ENCODE measurements around the gene ANKRD62.
"Not testable (repeated sequence)": the region's sequence is repeated elsewhere in the genome, so short reads cannot be mapped to it uniquely, and the experiment has no call there.

ANKRD62 gene

DNA sequence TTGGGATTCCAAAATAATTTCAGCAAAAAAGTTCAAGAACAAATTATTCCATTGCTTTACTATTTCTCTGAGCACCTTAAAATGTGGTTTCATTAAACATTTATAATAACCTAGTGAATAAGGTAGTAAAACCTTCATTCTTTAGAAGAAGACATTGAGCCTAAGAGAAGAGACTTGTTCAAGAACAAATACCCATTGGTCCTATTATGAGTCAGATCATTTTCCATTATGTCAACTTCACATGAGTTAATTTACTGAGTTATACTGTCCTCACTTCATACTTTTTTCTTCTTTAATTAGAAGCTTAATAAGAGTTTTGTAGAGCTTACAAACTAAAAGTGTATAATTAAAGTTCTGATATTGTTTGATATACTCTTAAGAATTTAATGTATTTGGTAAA is 5.5 kb downstream of the ANKRD62 start:
- no peak for DNase-seq (ENCODE audit: low spot score)

DNA sequence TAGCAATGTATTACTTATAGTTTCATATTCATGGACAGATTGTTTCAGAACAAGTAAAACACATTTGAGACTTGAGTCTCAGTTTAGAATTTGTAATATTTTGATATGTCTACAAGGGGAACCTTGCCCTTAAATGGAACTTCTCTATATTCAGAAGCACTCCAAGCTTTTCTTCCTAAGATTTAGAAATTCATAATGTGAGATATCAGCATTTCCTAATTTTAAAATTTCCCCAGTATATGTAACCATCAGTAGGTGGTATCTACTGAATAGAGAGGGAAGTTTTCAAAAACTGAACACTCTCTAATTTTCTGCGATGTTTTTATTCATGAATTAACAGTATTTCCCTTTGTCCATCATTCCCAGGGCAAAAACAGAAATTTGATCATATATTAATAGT is 7.6 kb downstream of the ANKRD62 start:
- DNase-seq (ENCODE audit: low spot score): no peak

DNA sequence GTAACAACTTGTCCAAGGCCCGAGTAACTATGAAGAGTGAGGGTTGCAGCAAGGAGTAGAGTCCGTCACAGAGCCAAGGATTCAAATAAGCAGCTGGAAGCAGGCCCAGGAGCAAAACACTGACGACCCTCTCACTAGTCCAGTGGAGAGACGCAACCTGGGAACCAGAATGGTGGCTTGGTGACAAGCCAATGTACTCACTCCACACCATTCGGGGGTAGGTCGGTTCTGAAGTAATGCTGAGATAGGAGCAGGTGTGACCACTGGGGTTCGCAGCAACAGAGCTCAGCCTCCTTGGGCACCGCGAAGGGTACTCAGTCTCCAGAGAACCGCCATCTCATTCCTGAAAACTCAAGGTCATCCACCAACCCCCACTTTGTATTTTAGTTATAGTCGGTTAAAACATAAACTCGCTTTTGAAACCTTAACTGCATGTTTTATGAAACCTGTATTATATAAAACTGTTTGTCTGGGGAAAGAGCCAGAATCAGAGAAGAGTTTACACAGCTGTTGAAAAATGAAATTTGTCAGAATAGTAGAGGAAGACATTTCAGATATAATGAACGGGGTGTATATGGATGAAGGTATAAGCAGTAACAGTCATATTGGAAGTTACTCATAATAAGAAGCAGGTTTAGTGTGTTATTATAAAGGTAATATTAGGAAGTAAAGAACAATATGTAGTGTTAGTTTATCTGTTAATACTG is 8.6 kb downstream of the ANKRD62 start:
- no peak for DNase-seq (ENCODE audit: low spot score)

DNA sequence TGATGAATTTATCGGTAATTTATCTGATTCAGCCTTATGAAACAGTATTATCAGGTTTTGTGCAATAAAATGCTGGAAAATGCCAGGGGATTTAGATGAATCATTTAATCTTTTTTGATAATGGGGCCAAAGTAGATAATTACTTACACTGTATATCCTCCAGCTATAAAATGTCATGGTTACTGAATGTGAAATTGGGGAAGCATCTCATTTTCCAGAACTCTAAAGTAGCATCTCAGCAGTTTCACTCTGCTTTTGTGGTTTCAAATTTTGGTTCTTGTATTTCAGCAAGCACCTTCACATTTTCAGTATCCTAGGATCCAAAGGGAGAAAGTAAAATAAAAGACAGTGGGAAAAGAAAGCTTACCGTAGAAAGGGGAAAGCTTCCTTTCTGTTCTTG is 12.8 kb downstream of the ANKRD62 start:
- DNase-seq (ENCODE audit: low spot score): no peak

DNA sequence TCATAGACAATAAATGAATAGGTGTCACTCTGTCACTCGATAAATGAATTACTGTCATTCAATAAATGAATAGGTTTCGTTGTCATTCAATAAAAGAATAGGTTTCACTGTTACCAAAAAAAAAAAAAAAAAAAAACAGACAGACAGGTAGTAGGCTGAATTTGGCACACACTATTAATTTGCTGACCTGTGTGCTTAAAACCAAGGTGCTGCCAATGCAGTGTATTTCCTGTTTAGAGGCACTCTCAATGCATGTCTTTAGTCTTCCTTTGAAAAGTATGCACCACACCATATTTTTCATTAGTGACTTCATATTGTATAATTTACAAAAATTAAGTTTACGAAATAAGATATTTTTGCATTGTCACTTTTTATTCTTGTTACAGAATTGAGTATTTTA is 16.2 kb downstream of the ANKRD62 start:
- no peak for DNase-seq (ENCODE audit: low spot score)

DNA sequence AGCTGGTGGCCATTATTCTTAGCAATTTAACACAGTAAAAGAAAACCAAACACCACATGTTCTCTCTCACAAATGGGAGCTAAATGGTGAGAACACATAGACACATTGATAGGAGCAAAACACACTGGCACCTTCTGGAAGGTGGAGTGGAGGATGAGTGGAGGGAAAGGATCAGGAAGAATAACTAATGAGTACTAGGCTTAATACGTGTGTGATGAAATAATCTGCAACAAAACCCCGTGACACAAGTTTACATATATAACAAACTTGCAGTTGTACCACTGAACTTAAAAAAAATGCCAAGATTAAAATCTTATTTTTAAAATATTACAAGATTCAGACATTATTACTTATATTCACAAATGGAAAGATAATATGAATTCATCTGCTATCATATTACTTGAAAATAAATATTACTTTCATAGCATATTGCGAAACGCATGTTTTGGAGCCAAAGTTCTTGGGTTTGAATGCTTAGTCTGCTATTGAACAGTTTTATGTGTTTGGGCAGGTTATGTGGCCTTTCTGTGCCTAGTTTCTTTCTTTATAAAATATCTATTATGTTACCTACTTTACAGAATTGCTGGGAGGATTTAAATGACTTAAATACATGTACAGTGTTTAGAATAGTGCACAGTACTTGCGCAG is 20.5 kb downstream of the ANKRD62 start:
- DNase-seq (ENCODE audit: low spot score): no peak

DNA sequence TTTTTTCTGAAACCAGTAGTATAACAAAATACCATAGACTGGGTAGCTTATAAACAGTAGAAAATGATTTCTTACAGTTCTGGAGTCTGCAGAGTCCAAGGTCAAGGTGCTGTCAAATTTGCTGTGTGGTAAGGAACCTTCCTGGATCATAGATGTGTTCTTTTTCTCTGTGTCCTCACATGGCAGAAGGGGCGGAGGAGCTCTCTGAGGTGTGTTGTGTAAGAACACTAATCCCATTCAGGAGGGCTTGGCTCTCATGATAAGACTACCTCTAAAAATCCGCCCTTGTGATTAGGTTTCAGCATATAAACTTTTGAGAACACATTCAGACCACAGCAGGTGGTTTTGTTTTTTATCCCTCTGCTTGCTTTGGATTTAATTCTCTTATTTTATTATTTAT is 25.7 kb downstream of the ANKRD62 start:
- no peak for DNase-seq (ENCODE audit: low spot score)

DNA sequence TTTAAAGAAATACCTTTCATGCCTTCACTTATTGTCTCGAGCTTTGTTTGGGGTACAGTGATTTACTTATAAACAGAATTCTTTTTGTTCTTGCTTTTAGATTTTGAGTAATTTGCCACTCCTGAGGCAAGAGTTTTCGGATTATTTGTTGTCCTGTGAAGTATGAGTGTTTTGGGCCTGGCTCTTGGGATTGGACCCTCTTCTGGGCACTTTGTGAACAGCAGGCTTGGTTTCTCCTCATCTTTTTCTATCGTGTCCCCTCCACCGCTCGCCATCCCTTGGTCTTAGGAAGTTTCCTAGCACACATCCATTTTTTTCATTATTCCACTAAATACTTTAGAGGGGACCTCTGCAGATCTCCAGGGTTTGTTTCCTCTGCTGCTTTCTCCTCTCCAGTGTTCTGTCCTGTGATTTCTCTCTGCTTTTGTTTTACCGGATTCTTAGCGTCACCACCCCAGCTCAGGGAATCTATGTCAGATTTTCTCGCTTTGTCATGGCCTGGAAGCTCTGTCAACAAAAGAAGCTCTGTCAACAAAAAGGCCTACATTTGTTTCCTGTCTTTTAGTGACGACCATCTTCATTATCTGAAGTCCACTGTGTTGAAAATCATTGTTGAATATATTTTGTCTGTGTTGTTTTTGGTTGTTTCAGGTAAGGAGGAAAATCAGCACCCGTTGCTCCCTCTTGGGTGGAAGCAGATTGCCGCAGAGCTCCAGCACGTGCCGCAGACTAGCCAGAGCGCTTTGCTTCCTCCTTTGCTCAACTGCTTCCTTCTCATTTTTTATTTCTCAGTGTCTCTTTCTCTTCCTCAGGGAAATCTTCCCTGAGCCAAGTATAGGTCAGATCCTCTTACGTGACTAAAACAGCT is 27.8 kb downstream of the ANKRD62 start:
- DNase-seq (ENCODE audit: low spot score): no peak

DNA sequence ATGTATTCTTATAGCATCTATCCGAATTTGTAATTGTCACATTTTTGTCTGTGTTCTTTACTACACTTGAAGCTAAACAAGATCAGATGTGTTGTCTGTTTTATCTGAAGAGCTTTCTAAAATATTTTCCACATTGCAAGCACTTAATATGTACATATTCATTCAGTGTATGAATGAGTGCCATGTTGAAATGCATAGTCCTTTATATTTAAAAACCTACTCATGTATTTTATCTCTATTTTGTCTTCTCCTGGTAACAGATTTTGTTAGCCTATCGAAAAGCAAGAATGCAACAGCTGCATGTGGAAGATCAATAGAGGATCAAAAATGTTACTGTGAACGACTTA is 28.4 kb downstream of the ANKRD62 start:
- not testable (repeated sequence) for DNase-seq (ENCODE audit: low spot score)

DNA sequence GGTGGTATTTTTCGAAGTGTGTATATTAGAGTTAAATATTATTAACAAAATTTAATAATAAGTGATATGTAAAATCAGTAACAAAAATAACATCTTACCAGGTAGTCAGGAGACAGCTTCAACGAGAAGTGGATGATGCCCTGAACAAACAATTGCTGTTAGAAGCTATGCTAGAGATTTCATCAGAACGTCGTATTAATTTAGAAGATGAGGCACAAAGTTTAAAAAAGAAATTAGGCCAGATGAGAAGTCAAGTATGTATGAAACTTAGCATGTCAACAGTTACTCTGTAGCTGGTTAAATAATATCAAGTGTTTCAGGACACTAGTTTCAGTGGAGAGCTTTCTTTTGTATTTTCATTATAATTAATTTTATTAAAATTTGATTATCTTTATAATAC is 34.0 kb downstream of the ANKRD62 start:
- not testable (repeated sequence) for DNase-seq (ENCODE audit: low spot score)

DNA sequence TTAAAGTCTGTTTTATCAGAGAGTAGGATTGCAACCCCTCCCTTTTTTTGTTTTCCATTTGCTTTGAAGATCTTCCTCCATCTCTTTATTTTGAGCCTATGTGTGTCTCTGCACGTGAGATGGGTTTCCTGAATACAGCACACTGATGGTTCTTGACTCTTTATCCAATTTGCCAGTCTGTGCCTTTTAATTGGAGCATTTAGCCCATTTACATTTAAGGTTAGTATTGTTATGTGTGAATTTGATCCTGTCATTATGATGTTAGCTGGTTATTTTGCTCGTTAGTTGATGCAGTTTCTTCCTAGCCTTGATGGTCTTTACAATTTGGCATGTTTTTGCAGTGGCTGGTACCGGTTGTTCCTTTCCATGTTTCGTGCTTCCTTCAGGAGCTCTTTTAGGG is 45.2 kb downstream of the ANKRD62 start:
- DNase-seq (ENCODE audit: low spot score): not testable (repeated sequence)

DNA sequence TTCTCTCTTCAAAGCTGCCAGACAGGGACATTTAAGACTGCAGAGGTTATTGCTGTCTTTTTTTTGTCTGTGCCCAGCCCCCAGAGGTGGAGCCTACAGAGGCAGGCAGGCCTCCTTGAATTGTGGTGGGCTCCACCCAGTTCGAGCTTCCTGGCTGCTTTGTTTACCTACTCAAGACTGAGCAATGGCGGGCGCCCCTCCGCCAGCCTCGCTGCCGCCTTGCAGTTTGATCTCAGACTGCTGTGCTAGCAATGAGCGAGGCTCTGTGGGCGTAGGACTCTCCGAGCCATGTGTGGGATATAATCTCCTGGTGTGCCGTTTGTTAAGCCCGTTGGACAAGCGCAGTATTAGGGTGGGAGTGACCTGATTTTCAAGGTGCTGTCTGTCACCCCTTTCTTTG is 47.2 kb downstream of the ANKRD62 start:
- DNase-seq (ENCODE audit: low spot score): not testable (repeated sequence)

DNA sequence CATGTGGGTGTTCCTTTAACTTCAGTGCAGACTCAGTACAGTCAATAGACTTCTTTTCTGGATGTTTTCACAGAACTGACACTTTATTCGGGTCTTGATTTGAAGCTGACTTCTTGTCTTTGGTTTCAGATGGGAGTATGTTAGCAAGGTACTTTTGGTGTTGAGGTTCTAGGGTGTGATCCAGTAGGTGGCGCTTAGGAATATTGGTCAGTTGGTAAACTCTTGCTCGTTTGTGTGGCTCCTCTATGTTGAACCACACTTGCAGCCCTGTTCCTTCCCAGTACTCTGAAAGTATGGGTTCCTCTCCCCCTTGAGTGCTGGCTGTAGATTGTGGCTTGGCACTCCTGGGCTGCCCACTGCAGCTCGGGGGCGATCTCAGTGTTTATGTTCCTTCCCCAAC is 48.1 kb downstream of the ANKRD62 start:
- DNase-seq (ENCODE audit: low spot score): not testable (repeated sequence)

DNA sequence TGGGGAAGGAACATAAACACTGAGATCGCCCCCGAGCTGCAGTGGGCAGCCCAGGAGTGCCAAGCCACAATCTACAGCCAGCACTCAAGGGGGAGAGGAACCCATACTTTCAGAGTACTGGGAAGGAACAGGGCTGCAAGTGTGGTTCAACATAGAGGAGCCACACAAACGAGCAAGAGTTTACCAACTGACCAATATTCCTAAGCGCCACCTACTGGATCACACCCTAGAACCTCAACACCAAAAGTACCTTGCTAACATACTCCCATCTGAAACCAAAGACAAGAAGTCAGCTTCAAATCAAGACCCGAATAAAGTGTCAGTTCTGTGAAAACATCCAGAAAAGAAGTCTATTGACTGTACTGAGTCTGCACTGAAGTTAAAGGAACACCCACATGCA is 55.8 kb downstream of the ANKRD62 start:
- DNase-seq (ENCODE audit: low spot score): not testable (repeated sequence)

DNA sequence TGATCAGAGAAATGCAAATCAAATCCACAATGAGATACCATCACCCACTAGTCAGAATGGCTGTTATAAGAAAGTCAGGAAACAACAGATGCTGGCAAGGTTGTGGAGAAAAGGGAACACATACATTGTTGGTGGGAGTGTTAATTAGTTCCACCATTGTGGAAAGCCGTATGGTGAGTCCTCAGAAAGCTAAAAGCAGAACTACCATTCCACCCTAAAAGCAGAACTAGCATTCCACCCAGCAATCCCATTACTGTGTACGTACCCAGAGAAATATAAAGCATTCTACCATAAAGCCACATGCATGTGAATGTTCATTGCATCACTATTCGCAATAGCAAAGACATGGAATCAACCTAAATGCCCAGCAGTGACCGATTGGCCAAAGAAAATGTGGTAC is 60.7 kb downstream of the ANKRD62 start:
- no peak for DNase-seq (ENCODE audit: low spot score)

DNA sequence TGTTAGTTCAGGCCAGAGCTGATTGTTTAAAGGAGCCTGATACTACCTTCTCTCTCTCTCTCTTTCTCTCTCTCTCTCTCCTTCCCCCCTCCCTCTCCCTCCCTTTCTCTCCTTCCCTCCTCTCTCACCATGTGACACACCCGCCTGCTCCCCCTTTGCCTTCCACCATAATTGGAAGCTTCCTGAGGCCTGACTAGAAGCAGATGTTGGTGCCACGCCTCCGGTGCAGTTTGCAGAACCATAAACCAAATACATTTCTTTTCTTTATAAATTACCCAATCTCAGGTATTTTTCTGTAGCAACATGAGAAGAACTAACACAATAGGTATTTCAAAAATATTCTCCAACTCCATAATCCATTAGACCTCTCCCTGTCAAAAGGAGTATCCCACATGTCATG is 62.4 kb downstream of the ANKRD62 start:
- no peak for DNase-seq (ENCODE audit: low spot score)

DNA sequence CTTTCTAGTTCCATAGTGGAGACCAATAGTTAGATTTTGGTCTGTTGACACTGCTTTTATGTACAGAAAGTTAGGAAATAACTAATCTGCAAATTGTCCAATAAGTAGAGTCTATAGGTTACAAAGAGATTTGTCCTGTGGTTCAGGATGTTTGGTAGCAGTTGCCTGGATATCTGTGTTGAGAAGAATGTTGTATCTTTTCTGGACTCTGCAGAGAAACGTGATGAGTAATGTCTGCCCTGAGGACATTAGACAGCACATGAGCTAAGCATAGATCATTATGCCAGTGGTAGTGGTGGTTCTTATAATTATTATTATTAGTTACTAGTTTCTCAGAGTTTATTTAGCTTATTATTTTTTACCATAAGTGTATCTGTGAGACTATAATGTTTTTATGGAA is 65.8 kb downstream of the ANKRD62 start:
- DNase-seq (ENCODE audit: low spot score): no peak

DNA sequence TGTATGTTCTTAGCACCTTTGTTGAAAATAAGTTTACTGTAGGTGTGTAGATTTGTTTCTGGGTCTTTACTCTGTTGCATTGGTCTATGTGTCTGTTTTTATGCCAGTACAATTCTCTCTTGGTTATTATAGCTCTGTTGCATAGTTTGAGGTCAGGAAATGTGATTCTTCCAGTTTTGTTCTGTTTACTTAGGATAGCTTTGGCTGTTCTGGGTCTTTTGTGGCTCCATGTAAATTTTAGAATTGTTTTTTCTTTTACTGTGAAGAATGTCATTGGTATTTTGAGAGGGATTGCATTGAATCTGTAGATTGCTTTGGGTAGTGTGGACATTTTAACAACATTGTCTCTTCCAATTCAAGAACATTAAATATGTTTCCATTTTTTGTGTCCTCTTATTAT is 69.1 kb downstream of the ANKRD62 start:
- DNase-seq (ENCODE audit: low spot score): no peak

DNA sequence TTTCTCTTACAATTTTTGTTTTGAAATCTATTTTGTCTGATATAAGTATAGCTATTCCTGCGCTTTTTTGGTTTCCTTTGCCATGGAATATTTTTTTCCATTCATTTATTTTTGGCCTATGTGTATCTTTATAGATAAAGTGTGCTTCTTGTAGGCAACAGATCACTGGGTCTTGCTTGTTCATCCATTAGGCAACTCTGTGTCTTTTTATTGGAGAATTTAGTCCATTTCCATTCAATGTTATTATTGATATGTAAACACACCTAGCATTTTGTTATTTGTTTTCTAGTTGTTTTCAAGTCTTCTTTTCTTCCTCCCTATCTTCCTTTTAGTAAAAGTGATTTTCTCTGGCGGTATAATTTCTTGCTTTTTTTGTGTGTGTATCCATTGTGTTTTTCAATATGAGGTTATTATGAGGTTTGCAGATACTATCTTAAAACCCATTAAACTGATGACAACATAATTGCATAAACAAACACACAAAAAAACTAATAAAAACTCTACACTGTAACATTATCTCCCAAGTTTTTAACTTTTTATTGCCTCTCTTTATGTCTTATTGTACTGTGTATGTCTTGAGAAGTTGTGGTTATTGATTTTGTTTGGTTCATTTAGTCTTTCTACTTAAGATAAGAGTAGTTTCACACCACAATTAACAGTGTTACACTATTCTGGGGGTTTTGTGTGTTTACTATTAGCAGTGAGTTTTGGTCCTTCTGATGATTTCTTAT is 71.6 kb downstream of the ANKRD62 start:
- DNase-seq (ENCODE audit: low spot score): no peak
